ENCODE measurements around the gene RPUSD1.

RPUSD1 gene

DNA sequence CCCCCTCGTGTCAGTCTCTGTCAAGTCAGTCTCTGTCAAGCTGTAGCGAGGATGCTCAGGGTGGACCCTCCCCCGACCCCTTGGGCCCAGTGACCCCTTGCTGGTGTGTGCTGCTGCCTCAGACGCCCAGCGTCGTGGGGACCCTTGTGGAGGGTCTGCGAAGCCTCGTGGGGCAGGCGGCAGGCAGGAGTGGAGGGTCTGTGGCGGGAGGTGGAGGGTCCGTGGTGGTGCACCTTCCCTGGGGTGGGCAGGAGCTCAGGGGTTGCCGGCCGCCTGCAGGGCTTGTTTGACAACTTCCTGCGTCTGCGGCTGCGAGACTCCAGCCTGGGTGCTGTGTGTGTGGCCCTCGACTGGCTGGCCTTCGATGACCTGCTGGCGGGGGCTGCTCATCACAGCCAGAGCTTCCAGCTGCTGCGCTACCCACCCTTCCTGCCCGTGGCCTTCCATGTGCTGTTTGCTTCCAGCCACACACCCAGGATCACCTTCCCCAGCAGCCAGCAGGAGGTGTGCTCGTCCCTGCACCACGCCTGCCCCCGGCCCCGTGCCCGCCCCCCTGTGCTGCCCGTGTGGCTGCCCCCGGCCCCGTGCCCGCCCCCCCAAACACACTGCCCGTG is 6.8 kb upstream of the RPUSD1 start:
- DNase-seq (ENCODE audit: insufficient read length, low spot score) (no peak), FAIRE-seq (no peak)
- TF ChIP-seq CTCF (IDR thresholded peaks at IDR 0.05; ENCODE audit: insufficient read depth, missing control alignments), result no peak

- no peak for TF ChIP-seq CTCF (IDR thresholded peaks at IDR 0.05; ENCODE audit: insufficient read depth, missing control alignments)
- FAIRE-seq (no peak), DNase-seq (ENCODE audit: insufficient read length, low spot score) (peak; percentile 94)
Observed at GRCh38 chr16:794091-794822, 6.1 kb upstream of the RPUSD1 start.

- no peak for DNase-seq (ENCODE audit: insufficient read length, low spot score)
- no peak for TF ChIP-seq CTCF (IDR thresholded peaks at IDR 0.05; ENCODE audit: insufficient read depth, missing control alignments)
- FAIRE-seq, result no peak
Observed at GRCh38 chr16:793414-793813, 5.2 kb upstream of the RPUSD1 start.

- no peak for FAIRE-seq
- no peak for DNase-seq (ENCODE audit: insufficient read length, low spot score)
- no peak for TF ChIP-seq CTCF (IDR thresholded peaks at IDR 0.05; ENCODE audit: insufficient read depth, missing control alignments)
Observed at GRCh38 chr16:792221-792995, 4.2 kb upstream of the RPUSD1 start.

DNA sequence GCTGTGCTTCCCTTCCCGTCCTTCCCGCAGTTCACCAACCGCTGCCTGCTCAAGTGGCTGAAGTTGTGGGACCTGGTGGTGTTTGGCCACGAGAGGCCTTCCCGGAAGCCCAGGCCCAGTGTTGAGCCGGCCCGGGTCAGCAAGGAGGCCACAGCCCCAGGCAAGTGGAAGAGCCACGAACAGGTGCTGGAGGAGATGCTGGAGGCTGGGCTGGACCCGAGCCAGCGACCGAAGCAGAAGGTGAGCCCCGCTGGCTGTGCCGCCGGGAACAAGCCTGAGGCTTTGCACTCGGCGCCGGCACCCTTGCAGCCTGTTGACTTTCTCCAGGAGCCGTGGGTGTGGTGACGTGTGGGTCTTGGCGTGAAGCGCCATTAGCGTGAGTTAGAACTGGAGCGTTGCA is 3.0 kb upstream of the RPUSD1 start:
- no peak for DNase-seq (ENCODE audit: insufficient read length, low spot score)
- no peak for FAIRE-seq
- no peak for TF ChIP-seq CTCF (IDR thresholded peaks at IDR 0.05; ENCODE audit: insufficient read depth, missing control alignments)

DNA sequence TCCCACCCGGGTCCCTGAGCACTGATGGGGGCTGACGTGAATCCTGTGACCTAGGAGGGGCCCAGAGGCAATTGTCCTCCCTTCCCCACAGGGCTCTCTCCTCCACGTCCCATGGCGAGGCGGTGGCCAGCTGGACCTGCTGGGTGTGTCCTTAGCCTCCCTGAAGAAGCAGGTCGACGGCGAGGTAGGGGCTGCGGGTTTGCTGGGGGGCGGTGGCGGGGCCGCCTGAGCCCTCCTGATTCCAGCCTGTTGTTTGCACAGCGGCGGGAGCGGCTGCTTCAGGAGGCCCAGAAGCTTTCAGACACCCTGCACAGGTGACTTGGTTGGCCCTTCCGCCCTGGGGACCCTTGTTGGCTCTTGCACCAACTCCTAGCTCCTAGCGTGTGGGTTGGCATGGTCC is 1.9 kb upstream of the RPUSD1 start:
- no peak for TF ChIP-seq CTCF (IDR thresholded peaks at IDR 0.05; ENCODE audit: insufficient read depth, missing control alignments)
- FAIRE-seq, result no peak
- DNase-seq (ENCODE audit: insufficient read length, low spot score), result no peak

Data from D721Med (cell line).